MCF 10A (cell line): ENCODE measurements around the gene FBXW7. TPM values are rescaled to one million over a fixed set of nuclear protein-coding genes. Genes with fewer than 3 reads are reported as not detected.
A peak's percentile ranks its signal among the peaks of the same experiment; 100 is the strongest.

Experiments used
- BruUV-seq: library from RNA; stranded (reverse); fragments of 400-500 nt; replicated peaks from 2 replicates; lab custom pipeline; 2021; lab: Mats Ljungman, UMichigan
- CTCF ChIA-PET: fragments of 300-600 bp; sonication (Branson Sonifier 250); formaldehyde crosslinking; extraction: SDS; loops from one replicate; lab custom pipeline; 2021; ENCODE audit warnings: antibody characterized with exemption, inconsistent platforms; lab: Yijun Ruan, JAX
- POLR2A ChIA-PET: fragments of 300-600, 350-650 bp; sonication (Branson Sonifier 250); formaldehyde crosslinking; extraction: SDS; loops from one replicate; lab custom pipeline; 2020; ENCODE audit warnings: antibody characterized with exemption, inconsistent platforms; lab: Yijun Ruan, JAX
- DNase-seq: peaks from one replicate; pipeline ENCODE4 v3.0.0-alpha.2; 2018; ENCODE audit not compliant: unreplicated experiment
- H3K27ac Mint-ChIP-seq: one replicate; pipeline ENCODE4 v1.8.0; 2022; ENCODE audit warnings: mild to moderate bottlenecking, low read depth, mixed read lengths; ENCODE audit not compliant: unreplicated experiment
- H3K27me3 Mint-ChIP-seq: one replicate; pipeline ENCODE4 v1.8.0; 2022; ENCODE audit warnings: mixed read lengths; ENCODE audit not compliant: insufficient read depth, unreplicated experiment
- H3K36me3 Mint-ChIP-seq: one replicate; pipeline ENCODE4 v1.8.0; 2022; ENCODE audit warnings: mild to moderate bottlenecking, moderate library complexity, mixed read lengths; ENCODE audit not compliant: insufficient read depth, unreplicated experiment
- H3K4me1 Mint-ChIP-seq: one replicate; pipeline ENCODE4 v1.8.0; 2022; ENCODE audit warnings: mixed read lengths; ENCODE audit not compliant: insufficient read depth, unreplicated experiment
- H3K4me3 Mint-ChIP-seq: one replicate; pipeline ENCODE4 v1.8.0; 2022; ENCODE audit warnings: mild to moderate bottlenecking, moderate library complexity, mixed read lengths; ENCODE audit not compliant: unreplicated experiment
- H3K9me3 Mint-ChIP-seq: one replicate; pipeline ENCODE4 v1.8.0; 2022; ENCODE audit warnings: mixed read lengths; ENCODE audit not compliant: unreplicated experiment
- CTCF ChIP-seq: fragments of 200-600 bp; IDR thresholded peaks from one replicate; pipeline ENCODE4 v1.8.0; 2022; ENCODE audit warnings: antibody characterized with exemption, mild to moderate bottlenecking; ENCODE audit not compliant: unreplicated experiment
- intact Hi-C: fragments of 100-400 bp; cut with micrococcal nuclease; formaldehyde crosslinking; loops from 2 replicates; pipeline ENCODE4 v1.14.1; 2022
- total RNA-seq: library from RNA; stranded (reverse); gene quantifications from 2 replicates; pipeline ENCODE4 v1.2.3, GENCODE V29; 2022

Gene FBXW7
- total RNA-seq, 1 experiment from 2014 or later = 40.2 TPM

DNA sequence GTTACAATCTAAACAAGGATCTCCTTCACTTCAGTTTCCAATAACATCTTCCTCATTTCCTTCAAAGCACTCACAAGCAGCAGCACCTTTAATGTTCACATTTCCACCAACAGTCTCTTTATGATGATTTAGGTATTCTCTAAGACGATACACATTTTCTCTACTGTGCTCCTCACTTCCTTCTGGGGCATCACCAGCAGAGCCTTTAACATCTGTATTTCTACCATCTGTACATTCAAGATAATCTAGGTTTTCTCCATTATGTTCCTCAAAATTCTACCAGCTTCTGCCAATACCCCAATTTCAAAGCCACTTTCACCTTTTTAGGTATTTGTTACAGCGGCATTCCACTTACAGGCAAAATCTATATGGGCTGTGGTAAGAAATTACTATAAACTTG, 80.6 kb downstream of the FBXW7 start:
- H3K4me3 Mint-ChIP-seq = no peak overlapping the region

DNA sequence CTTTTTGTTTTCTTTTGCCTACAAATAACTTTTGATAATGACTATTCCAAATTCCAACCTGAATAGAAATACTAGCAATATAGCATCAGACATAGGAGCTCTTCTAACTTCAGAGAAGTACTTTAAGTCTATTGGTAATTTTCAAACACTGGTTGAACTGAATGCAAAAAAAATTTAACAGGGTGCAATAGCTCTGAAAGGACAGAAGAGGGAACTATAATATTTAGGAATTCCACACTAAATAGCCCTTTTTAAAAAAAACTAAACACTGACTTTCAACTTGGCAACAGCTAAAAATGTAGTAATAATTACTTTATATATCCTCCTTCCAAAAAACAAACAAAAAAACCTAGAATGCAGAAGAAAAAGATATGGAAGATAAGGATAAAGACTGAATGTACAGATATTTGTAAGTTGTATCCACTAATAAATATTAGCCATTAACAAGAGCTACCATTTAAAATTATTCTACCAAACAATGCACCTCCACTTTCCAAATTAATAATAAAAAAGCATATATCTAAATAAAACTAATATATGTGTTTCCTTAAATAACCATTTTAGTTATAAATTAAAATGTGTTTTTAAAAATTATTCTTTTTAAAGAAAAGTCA, 81.4 kb downstream of the FBXW7 start:
- H3K27me3 Mint-ChIP-seq = no peaks in the 10 kb centered on the region
- H3K9me3 Mint-ChIP-seq = no peaks in the 10 kb centered on the region
- intact Hi-C loops = loop anchor here (1.0 to 5.0 kb wide), 4 partner anchors 46 to 281 kb away; no protein-coding TSS in a partner anchor
- H3K4me3 Mint-ChIP-seq = no peak overlapping the region
- POLR2A ChIA-PET = interaction anchor here (0.6 to 1.8 kb wide), 8 partner anchors 16 to 1179 kb away, joined by 3 to 10 read pairs (median 3); partner anchors contain the start of gene FBXW7
- peaks cover 35% of the 10 kb centered on the region for H3K4me1 Mint-ChIP-seq
- BruUV-seq = no TSS peak
- H3K36me3 Mint-ChIP-seq = no peaks in the 10 kb centered on the region
- TF ChIP-seq CTCF = peak; percentile 60
- CTCF ChIA-PET = interaction anchor here (0.5 to 3.8 kb wide), 23 partner anchors 8 to 708 kb away, joined by 3 to 42 read pairs (median 3); no protein-coding TSS in a partner anchor
- DNase-seq = peak; percentile 24
- H3K27ac Mint-ChIP-seq = no peak overlapping the region

More for the DNA sequence above, 80.6 kb downstream of the FBXW7 start:
- no peak overlapping the region for H3K27ac Mint-ChIP-seq
- intact Hi-C loops = no loop called here
- no peak for DNase-seq
- POLR2A ChIA-PET = interaction anchor here (0.6 to 1.8 kb wide), 9 partner anchors 9 to 323 kb away, joined by 3 to 10 read pairs (median 4); partner anchors contain the start of gene FBXW7
- H3K4me1 Mint-ChIP-seq = peaks cover 35% of the 10 kb centered on the region
- H3K27me3 Mint-ChIP-seq = no peaks in the 10 kb centered on the region
- CTCF ChIA-PET = interaction anchor here (0.5 to 3.8 kb wide), 15 partner anchors 7 to 327 kb away, joined by 3 to 42 read pairs (median 4); no protein-coding TSS in a partner anchor
- no peak for TF ChIP-seq CTCF
- no peaks in the 10 kb centered on the region for H3K36me3 Mint-ChIP-seq
- no TSS peak for BruUV-seq
- H3K9me3 Mint-ChIP-seq = no peaks in the 10 kb centered on the region

DNA sequence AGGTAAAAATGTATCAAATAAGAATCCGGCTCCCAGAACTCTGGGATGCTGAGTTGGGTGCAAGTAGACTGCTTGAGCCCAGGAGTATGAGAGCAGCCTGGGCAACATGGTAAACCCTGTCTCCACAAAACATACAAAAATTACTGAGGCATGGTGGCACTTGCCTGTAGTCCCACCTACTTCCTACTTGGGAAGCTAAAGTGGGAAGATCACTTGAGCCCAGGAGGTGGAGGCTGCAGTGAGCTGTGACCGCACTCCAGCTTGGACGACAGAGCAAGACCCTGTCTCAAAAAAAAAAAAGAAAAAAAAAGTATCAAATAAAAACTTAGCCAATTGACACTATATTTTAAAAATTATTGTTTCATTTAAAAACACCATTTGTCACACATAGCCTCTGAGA, 84.4 kb downstream of the FBXW7 start:
- no peak overlapping the region for H3K4me3 Mint-ChIP-seq
- H3K4me1 Mint-ChIP-seq = peaks cover 18% of the 10 kb centered on the region
- intact Hi-C loops = loop anchor here (5.0 kb wide), 1 partner anchor 51 kb away; no protein-coding TSS in a partner anchor
- H3K9me3 Mint-ChIP-seq = no peaks in the 10 kb centered on the region
- ChIA-PET CTCF (interaction anchor here (0.6 to 1.3 kb wide), 9 partner anchors 11 to 662 kb away, joined by 3 to 4 read pairs (median 3); partner anchors contain the start of genes ARFIP1 and TIGD4), POLR2A (interaction anchor here (0.9 kb wide), 1 partner anchor 83 kb away, joined by 4 read pairs; no protein-coding TSS in a partner anchor)
- H3K27me3 Mint-ChIP-seq = no peaks in the 10 kb centered on the region
- no peaks in the 10 kb centered on the region for H3K36me3 Mint-ChIP-seq
- BruUV-seq = no TSS peak
- no peak for DNase-seq
- H3K27ac Mint-ChIP-seq = no peak overlapping the region
- no peak for TF ChIP-seq CTCF

DNA sequence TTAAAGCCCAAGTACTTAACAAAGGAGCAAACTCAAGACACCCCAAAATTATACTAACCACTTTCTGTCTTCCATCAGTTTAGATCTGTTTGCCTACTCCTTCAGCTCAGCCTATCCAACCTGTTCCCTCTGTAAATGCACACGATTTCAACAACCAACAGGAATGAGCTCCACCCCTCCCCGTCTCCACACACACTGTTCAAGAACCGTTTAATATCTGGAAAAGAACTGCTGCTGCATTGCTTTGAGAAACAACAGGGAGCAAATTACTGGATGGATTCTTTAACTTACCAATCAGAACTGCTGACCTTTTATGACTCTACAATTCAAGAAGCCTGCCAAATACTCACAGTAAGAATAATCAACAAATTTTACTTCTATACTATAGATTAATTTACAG, 87.0 kb downstream of the FBXW7 start:
- Mint-ChIP-seq H3K36me3 (no peaks in the 10 kb centered on the region), H3K27me3 (no peaks in the 10 kb centered on the region), H3K9me3 (no peaks in the 10 kb centered on the region), H3K4me3 (no peak overlapping the region), H3K4me1 (peaks cover under 1% of the 10 kb centered on the region), H3K27ac (no peak overlapping the region)
- intact Hi-C loops = no loop called here
- no peak for TF ChIP-seq CTCF
- no TSS peak for BruUV-seq
- ChIA-PET POLR2A (interaction anchor here (1.4 kb wide), 1 partner anchor 31 kb away, joined by 3 read pairs; no protein-coding TSS in a partner anchor), CTCF (interaction anchor here (0.7 to 1.5 kb wide), 4 partner anchors 41 to 286 kb away, joined by 3 to 6 read pairs (median 4); no protein-coding TSS in a partner anchor)
- no peak for DNase-seq
